HG03139 (cell line): ENCODE data around the gene ZNF224.
A peak's percentile ranks its signal among the peaks of the same experiment; 100 is the strongest.

Experiments used
- ATAC-seq: cut with Tn5 transposase; IDR thresholded peaks from one replicate; pipeline ENCODE4 v1.9.1; 2021; ENCODE audit not compliant: unreplicated experiment

ZNF224 gene

GRCh38 chr19:44093931-44094765 is at the start of gene ZNF224:
TSS of gene ZNF224 (plus strand) at chr19:44094361. CDS start at chr19:44097874, 3,513 bp downstream.
- ATAC-seq, result peak; percentile 84

- peak; percentile 30 for ATAC-seq
These were observed 43.2 kb upstream of the ZNF224 start for GRCh38 chr19:44050740-44051649.

DNA sequence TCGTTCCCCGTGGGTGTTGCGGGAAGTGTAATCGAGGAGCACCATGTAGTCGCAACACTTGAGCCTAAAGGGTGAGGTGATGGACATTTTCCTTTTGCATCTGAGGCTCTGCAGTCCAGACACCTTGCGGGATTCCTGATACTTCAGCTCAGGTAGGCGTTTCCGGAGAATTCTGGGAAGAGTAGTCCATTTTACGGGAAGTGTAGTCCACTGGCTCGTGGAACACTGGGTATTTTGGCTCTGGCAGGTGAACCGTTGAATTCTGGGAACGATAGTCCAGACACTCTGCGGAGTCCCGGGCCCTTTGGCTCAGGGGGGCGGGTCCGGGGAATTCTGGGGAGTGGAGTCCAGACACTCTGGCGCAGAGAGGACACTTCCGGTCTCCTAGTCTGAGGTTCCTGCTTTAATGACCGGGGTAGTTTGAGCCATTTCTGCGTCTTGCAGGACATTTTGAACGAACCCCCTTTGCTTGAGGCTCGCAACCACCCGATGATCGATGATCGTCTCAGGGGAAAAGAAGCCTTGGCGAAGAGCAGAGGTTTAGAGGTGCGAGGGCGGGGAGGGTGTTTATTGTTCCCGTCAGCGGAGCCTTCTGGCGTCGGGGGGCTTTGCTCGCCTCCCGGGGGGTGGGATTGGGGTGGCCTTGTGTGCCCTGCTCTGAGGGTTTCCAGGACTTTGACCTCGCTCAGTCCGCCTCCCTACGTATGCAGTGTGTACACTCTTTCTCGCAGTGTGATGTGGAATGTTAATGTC is 42.3 kb upstream of the ZNF224 start, which contains the start of gene ZNF223:
Gene ZNF223 (plus strand): TSS at position 387 of the 753 bp plus-strand sequence. CDS start 3,141 bp downstream, outside the sequence.
- peak; percentile 65 for ATAC-seq

DNA sequence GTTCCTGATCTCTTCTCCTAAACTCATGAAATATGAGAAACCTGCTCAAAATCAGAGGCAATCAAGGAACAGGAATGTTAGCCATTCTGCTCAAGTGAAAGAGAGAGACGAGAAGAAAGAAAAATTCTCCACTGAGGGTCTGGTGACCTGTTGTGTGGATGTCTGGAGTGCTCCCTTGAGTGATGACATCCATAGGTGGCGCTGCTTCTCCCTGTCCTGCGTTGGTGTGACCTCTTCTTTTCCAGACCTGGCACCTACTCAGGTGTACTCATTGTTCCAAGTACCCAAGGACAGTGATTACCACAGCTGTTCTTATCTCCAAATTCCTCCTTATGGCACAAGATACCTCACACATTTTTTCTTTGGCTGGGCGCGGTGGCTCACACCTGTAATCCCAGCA is 38.3 kb upstream of the ZNF224 start:
- ATAC-seq, result no peak

DNA sequence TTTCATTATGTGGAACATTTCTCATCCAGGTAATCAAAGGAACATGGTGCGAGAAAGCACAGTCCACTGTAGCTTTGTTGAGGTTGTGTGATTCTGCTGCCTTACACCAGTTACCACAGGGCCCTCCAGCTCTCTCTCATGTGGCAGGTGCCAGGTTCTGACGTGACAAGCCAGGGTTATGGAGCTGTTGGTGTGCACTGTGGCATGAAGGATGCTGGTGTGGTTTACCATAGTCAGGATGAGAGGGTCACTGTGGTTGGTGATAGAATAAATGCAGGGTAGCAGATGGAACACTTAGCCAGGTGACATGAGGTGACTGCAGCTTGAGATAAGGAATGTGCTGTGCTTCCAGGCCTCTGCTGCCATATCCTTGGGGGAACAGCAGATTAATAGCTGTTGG is 34.9 kb upstream of the ZNF224 start:
- no peak for ATAC-seq

DNA sequence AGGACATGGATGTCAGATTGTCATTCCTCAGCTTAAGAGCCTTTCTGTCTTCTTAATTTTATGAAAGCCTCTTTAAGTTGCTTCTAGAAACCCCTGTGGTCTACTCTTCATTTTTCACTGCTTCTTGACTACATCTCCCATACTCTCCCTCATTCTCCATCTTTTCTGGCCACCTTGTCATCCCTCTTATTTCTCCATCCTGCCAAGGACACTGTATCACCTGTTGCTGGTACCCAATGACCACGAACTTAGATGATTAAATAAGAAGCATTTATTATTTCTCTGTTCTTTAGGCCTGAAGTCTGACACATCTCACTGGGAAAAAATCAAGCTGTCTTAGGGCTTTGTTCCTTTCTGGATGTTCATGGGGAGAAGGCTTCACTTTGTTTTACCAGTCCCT is 33.1 kb upstream of the ZNF224 start:
- no peak for ATAC-seq

DNA sequence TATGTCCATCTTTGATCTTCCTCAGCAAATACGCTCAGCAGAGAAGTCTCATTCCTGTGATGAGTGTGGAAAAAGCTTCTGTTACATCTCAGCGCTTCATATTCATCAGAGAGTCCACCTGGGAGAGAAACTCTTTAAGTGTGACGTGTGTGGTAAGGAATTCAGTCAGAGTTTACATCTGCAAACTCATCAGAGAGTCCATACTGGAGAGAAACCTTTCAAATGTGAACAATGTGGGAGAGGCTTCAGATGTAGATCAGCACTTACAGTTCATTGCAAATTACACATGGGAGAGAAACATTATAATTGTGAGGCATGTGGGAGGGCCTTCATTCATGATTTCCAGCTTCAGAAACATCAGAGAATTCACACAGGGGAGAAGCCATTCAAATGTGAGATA is 27.9 kb upstream of the ZNF224 start:
- ATAC-seq, result no peak

DNA sequence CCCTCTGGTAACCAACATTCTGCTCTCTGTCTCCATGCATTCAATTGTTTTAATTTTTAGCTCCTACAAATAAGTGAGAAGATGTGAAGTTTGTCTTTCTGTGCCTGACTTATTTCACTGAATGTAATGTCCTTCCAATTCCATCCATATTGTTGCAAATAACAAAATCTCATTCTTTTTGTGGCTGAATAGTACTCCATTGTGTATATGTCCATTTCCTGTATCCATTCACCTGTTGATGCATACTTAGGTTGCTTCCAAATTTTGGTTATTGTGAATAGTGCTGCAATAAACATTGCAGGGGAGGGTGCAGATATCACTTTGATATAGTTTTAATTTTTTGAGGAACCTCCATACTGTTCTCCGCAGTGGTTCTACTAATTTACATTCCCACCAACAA is 24.7 kb upstream of the ZNF224 start:
- no peak for ATAC-seq

DNA sequence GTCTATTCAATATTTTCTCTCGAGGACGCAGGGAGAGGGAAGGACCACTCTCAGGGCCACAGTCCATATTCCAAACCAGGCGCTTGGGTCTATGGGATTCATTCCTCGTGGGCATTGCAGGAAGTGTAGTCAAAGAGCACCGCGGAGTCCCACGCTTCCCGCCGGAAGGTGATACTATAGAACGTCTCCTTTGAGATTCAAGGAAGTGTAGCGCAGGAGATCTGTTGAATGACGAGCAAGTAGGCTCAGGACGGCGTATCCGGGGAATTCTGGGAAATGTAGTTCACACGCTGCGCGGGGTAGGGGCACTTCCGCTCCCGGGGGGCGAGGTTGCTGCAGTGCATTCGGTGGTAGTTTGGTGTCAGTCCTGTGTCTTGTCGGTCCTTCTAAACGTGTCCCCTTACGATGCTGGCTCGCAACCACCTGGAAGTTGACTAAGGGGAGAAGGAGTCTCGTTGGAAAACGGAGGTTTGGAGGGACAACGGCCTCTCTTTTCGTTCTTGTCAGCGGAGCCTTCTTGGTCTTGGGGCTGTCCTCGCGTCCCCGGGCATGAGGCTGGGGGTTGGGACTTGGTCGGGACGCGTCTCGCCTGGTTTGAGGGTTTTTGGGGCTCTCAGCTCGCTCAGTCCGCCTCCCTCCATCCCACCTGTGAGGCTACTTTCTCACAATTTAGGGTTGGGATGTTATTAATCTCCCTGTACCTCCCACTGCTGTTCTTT is 22.2 kb upstream of the ZNF224 start, which contains the start of gene ZNF284:
Gene ZNF284 (plus strand): TSS at position 336 of the 719 bp plus-strand sequence. CDS start 4,231 bp downstream, outside the sequence.
- ATAC-seq, result peak; percentile 82

DNA sequence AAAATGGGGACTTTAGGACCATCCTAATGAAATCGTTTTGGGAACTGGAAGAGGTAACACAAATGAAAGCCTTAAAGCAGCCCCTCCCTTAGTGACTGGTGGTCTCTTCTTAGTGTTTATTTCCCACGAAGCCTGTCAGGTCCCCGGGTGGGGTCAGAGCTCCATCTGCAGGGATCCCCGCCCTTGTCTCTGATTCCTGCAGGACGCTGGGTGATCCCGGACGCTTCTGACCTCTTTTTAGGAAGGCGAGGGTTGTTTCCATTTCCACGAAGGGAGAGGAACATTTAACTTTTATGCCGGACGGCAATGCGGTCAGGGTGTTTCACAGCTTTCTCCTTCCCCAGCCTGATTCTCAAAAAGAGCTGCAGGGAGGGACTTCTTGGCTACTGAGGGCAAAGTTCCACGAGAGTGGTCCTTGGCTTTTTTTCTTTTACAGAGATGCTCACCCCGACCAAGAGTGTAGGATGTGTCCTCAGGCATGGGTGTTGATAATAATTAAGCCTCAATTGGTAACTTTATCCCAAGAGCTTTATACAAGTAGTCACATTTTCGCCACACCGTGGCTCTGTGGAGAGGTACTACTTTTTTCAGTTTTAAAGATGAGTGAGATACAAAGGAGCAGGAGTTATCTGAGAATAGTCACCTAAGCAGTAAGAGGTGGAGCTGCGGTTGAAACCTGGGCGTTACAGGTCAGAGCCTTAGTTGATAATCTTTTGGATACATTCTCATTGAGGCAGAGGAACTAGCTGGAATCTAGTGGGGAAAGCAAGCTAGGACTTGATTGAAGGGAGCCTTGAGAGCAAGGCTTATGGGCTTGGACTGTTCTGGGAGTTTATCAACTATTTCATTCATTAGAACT is 21.4 kb upstream of the ZNF224 start:
- no peak for ATAC-seq

DNA sequence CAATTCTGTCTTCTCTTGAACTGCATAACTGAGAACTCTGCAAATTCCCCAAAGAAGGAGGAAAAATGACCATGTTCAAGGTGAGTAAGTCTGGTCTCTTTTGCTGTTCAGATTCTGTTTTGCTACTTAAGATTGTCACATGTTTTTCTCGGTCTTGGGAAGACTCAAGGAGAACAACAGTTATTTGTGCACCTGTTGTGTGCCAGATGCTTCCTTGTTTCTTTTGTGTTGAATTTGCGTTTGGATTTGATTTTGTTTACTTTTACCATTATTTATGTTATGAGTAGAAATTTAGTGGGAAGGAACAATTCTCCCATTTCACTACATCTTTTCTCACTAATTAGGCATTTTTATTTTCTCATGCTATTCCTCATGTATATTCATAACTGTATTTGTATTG is 17.8 kb upstream of the ZNF224 start:
- ATAC-seq, result no peak

DNA sequence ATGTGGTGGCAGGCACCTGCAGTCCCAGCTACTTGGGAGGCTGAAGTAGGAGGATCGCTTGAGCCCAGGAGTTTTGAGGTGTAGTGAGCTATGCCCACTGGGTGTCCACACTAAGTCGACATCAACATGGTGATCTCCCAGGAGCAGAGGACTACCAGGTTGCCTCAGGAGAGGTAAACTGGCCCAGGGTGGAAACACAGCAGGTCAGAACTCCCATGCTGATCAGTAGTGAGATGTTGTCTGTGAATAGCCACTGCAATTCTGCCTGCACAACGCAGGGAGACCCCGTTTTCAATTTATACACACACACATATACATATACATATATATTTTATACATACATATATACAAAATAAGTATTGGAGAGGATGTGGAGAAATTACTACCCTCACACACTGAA is 2.1 kb upstream of the ZNF224 start:
- ATAC-seq, result no peak

- no peak for ATAC-seq
These were observed 13.6 kb downstream of the ZNF224 start for GRCh38 chr19:44107751-44108150.

DNA sequence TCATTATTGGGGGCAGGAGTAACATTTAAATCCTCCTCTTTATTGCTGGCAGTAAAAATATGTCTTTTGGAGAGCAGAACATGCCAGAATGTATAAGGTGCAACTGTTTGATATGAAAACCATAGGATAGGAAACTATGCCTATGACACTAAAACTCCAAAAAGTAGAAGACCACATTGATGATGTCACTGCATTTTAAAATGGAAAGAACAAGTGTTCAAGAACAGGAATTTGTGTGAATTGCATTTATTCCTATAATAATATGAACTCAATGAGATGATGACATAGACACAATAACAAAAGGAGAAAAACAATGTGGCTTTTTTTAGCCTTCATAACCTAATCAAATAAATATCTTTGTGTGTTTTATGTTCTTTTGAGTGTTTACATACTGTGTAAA is 15.3 kb downstream of the ZNF224 start:
- no peak for ATAC-seq

- no peak for ATAC-seq
These were observed 17.8 kb downstream of the ZNF224 start for GRCh38 chr19:44111910-44112463.

DNA sequence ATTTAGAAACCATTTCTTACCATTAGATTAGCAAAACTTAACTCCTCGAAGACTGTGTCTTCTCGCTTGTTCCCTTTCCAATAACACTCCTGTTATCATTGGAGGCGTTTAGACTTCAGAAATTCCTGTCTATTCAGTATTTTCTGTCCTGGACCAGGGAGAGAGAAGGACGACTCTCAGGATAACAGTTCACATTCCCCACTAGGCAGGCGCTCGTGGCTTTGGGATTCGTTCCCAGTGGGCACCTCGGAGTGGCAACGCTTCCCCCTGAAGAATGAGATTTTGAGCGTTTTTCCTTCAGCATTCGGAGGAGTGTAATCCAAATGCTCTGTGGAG is 18.6 kb downstream of the ZNF224 start:
- no peak for ATAC-seq

DNA sequence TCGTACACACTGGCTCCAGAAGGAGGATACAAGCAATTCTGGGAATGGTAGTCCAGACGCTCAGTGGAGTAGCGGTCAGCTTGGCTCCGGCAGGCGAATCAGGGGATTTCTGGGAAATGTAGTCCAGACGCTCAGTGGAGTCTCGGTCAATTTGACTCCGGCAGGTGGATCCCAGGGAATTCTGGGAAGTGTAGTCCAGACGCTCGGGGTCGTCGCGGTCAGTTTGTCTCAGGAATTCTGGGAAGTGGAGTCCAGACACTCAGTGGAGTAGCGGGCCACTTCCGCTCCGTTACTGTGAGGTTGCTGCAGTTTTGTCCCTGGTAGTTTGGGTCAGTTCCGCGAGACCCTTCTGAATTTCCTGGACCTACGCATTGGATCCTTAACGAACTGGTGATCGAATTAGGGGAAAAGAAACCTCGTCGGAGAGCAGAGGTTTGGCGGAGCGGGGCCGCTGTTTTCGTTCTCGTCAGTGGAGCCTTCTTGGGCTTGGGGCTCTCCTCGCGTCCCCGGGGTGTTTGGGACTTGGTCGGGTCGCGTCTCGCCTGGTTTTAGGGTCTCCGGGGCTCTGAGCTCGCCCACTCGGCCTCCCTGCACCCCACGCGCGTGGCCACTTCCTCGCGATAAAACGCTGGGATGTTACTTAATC is 19.1 kb downstream of the ZNF224 start, which contains the start of gene ZNF225:
Gene ZNF225 (plus strand): TSS at position 262 of the 646 bp plus-strand sequence. CDS start 2,429 bp downstream, outside the sequence.
- ATAC-seq, result peak; percentile 93

DNA sequence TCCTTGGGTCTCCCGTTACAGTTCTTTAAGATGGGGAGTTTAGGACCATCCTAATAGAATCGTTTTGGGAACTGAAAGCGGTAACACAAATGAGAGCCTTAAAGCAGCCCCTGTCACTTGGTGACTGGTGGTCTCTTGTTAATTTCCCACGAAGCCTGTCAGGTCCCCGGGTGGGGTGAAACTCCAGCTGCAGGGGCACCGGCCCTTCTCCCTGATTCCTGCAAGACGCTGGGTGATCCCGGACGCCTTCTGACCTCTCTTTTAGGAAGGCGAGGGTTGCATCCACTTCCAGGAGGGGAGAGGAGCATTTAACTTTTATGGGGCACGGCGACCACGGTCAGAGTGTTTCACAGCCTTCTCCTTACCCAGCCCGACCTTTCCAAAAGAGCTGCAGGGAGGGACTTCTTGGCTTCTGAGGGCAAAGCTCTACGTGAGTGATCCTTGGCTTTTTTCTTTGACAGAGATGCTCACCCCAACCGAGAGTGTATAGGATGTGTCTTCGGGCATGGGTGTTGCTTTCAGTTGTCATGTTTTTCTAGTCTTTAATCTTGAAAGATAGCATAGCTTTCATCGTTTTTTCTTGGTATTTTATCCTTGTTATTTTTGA is 19.7 kb downstream of the ZNF224 start:
- peak; percentile 22 for ATAC-seq
